ENCODE measurements around the gene RAB8B.

Gene RAB8B

GRCh38 chr15:63188926-63189871, at the start of gene RAB8B:
RAB8B (plus strand) TSS chr15:63189606; CDS start chr15:63189625, 19 bp downstream.
- peak; percentile 82 to 91 for DNase-seq

DNA sequence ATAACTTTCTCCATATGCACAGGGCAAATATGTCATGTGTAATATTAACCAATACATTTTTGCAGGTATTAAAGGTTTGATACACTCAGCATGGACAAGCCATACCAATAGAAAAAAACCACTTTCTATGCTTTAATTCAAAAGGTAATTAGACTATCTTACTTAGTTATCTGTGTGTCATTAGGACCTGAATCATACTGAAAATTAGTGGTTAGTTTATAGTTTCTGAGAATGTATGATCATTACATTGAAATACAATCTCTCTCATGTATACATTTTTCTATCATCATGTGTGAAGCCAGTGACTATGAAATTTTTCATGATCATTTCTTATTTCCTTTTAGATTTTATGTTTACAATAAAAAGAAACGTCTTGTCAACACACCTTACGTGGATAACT, 48.5 kb upstream of the RAB8B start:
- no peak for DNase-seq

GRCh38 chr15:63145426-63145825, 44.0 kb upstream of the RAB8B start:
- DNase-seq, result no peak

GRCh38 chr15:63146684-63147083, 42.7 kb upstream of the RAB8B start:
- DNase-seq, result no peak

GRCh38 chr15:63151665-63152064, 37.7 kb upstream of the RAB8B start:
- DNase-seq, result no peak

GRCh38 chr15:63155486-63155885, 33.9 kb upstream of the RAB8B start:
- no peak for DNase-seq

- DNase-seq, result peak in 1 of 2 donors; percentile 5
These were observed 33.2 kb upstream of the RAB8B start for GRCh38 chr15:63156086-63156710.

DNA sequence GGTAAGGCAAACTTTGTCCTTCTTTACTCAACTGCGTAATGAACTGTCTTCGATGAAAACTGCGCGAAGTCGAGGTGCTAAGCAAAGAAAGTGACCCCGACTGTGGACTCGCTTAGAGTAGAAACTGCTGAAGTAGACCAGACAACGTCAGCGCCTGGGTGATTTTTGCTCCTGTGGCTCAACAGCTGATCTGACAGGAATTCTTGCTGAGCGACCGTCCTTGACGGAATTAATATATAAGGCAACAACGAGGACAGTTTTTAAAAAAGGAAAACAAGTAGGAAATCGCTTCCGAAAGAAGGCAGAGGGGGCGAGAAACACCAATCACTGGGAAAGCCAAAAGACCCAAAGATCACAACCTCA, 32.7 kb upstream of the RAB8B start:
- peak in 1 of 2 donors; percentile 57 for DNase-seq

DNA sequence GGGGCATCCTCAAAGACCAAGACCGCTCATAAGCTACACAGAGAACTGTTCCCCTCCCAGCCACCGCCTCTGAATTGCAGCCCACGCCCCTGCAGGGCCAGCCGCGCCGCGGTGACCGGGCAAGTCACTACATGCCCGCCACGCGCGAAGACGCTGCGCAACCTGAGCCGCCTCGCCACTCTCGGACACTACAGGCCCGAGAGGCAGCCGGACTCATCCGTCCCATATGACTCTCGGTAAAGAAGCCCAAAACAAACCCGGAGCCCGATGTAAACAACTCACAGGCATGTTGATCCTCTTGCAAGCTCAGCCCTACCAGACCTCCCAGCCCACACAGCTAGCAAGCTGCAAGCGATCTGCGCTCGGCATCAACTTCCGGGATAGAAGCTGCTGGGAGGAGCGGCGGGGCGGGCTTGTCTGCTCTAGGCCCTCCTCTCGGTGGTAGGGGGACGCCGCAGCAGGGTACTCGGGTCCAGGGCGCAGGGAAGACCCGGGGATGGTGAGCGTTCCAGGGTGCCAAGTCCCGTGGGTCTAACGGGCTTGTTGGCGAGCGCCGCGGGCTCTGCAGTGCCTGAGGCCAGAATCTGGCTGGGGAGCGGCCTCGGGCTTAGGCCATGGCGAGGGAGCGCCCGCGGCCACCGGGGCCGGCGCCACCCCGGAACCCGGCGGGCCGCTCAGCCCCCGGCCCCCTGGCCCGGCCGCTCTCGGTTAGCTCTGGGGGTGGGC, 32.1 kb upstream of the RAB8B start, which contains the start of gene RPS27L:
RPS27L (minus strand) TSS at position 360 of the 726 bp plus-strand sequence; CDS start at position 288, 72 bp downstream.
- peak; percentile 88 to 94 for DNase-seq

- DNase-seq, result peak; percentile 2 to 41
These were observed 31.4 kb upstream of the RAB8B start for GRCh38 chr15:63157891-63158431.

- DNase-seq, result no peak
These were observed 28.8 kb upstream of the RAB8B start for GRCh38 chr15:63160638-63161037.

DNA sequence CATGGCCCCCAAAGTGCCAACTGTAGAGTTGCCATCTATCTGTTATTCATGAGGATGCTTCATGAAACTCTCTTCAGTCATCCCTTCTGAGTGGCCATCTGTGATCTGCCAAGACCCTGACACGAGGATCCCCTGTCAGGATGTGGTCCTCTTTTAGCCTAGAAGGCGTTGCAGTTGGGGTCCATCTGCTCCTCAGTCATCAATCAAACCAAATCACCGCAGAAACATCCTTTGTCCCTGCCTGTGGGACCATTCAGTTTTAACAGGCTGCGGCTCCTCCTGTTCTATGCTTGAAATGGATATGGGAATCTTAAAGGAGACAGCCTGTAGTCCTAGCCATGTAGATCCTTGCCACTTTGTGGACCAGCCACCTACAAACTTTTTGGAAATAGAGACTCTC, 26.2 kb upstream of the RAB8B start:
- DNase-seq, result no peak

DNA sequence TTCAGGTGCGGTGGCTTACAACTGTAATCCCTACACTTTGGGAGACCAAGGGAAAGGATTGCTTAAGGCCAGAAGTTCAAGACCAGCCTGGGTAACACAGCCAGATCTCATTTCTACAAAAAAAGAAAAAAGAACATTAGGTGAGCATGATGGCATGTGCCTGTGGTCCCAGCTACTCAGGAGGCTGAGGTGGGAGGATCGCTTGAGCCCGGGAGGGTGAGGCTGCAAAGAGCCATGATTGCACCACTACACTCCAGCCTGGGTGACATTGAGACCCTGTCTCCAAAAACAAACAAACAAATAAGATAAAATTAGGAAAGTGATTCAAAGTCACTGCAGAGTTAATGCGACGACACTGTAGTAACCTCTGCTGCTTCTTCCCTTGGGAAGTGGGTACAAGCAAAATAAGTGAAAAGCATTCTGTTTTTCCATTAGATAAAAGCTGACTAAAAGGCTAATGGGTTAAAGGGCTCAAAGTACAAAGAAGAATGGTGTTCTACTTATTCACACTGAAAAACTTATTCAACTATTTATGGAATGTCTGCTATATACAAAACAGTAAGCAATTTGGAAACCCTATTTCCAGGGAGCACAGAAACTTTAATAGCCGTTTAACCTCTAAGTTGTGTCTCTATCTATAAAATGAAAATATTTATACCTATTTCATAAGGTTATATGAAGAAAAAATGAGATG, 24.1 kb upstream of the RAB8B start:
- no peak for DNase-seq

DNA sequence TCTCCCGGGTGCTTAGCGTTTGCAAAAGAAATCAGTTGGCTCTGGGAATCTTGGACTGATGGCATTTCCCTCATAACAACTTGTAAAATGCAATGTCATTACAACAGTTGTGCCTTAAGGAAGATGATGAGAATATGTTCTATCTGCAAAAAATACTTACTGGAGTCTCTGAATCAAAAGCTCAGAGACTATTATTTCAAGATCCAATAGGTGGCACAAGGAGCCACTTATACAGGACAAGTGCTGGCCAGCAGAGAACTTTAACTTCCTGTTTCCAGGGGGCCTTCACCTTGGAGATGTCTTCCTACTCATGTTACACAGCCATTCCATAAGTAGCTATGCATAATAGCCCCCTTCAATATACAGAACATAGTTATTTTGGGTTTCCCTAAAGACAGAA, 23.2 kb upstream of the RAB8B start:
- peak in 1 of 2 donors; percentile 40 for DNase-seq

- no peak for DNase-seq
These were observed 19.6 kb upstream of the RAB8B start for GRCh38 chr15:63169788-63170187.

- no peak for DNase-seq
These were observed 17.0 kb upstream of the RAB8B start for GRCh38 chr15:63172376-63172775.

DNA sequence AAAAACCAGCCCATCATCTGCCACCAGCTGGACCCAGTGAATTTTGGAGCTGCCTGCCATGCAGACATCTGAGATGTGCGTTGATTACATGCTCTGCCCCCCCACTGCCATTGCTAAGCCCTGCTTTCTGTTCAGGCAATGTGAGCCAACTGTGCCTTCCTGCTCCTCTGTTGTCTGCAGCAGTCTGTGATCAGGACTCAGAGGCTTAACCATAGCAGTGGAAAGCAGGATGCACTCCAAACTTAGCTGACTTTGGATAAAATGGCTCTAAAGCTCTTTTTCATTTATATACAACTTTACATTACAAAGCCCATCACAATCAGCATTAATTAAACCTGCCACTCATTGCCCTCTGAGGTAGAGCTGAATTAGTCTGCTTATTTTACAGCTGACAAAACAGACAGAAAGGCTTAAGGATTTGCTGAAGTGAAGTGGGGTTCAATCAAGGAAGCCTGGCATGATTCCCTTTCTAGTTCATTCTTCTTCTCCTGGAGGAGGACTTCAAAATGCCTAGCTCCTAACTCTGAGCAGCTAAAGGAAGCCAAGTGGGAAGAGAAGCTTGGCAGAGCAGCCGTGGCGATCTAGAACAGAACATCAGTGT, 16.5 kb upstream of the RAB8B start:
- DNase-seq, result no peak

DNA sequence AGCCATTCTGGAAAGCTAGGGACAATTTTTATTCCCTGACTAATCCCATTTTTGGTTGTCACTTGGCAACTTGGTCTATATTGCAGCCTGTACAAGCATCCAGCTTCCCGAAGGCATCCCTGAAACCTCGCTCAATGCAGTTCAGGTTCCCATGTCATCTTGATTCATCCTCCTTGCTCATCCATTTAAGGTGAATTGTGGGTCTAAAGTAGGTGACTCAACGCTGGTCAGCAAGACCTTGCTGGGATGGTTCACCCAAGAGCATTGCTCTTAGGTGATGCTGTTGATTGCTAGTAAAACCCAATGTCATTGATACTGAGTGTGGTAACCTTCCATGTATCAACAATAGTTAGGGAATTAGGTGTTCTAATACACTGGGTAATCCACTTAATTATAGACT, 13.1 kb upstream of the RAB8B start:
- DNase-seq, result no peak

GRCh38 chr15:63178034-63178433, 11.4 kb upstream of the RAB8B start:
- DNase-seq, result no peak

- no peak for DNase-seq
These were observed 8.7 kb upstream of the RAB8B start for GRCh38 chr15:63180746-63181145.

DNA sequence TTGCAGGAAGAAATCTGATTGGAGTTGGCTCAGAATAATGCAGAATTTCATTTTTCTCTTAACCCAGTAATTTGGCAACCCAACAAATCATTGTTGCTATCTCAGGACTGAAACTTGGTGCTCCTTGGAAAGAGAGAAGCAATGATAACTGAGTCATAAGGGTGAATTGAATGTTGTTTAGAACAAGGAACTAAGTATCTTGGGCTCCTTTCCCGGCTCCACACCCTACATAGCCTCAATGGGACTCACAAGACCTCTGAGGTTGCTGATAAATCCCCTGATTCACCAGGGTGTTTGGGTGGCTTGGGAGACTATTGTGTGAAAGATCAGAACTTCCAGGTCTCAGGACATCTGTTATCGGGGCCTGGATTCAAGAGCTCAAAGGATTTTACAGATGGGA, 7.8 kb upstream of the RAB8B start:
- DNase-seq, result no peak

DNA sequence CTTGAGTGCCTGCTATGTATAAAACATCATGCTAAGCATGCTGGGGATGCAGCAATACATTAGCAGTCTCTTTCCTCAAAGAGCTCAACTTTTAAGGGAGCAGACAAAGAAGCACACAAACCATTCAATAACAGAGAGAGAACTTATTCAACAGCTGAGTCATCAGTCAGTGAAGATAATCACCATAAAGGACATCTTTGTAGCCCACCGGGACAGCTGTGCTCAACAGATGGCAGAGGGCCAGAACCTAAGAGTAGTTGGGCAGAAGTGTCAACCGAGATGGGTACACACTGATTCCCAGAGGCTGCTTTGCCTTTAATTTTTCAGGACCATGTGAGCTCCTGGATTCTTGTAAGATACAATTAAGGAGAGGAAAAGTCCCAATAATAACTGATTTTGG, 4.2 kb upstream of the RAB8B start:
- DNase-seq, result peak in 1 of 2 donors; percentile 26
